Prostate gland (tissue), 2 donors: ENCODE results near the gene RADIL. TPM values are rescaled to one million over a fixed set of nuclear protein-coding genes. Genes with fewer than 3 reads are reported as not detected.

ENCODE experiments used
- DNase-seq: peaks from one replicate; pipeline ENCODE4 v3.0.0-alpha.2; 2019; ENCODE audit warnings: low spot score
- H3K27ac ChIP-seq, 2 donors: fragments of 200-600 bp; sonication (generic); 2 replicates each; pipeline ENCODE4 v1.5.1; 2017 to 2019
- H3K27me3 ChIP-seq: fragments of 200-600 bp; sonication (generic); replicated peaks from 2 replicates; pipeline ENCODE4 v1.5.1; 2019; ENCODE audit not compliant: insufficient read depth
- H3K36me3 ChIP-seq, 2 donors: fragments of 200-600 bp; sonication (generic); 1 replicate in 1 of 2; 2 replicates in 1 of 2; pipeline versions ENCODE4 v1.5.1 to v1.8.1; 2017 to 2019
- H3K4me1 ChIP-seq: fragments of 200-600 bp; sonication (generic); replicated peaks from 2 replicates; pipeline ENCODE4 v1.5.1; 2019
- H3K4me3 ChIP-seq, 2 donors: fragments of 200-600 bp; sonication (generic); 2 replicates each; pipeline ENCODE4 v1.5.1; 2017 to 2019
- H3K9me3 ChIP-seq: fragments of 200-600 bp; sonication (generic); 2 replicates; pipeline ENCODE4 v1.5.1; 2017
- POLR2A ChIP-seq: fragments of 450-650 bp; IDR thresholded peaks from one replicate; pipeline ENCODE4 v1.6.1; 2016; ENCODE audit warnings: antibody characterized with exemption, mild to moderate bottlenecking
- POLR2AphosphoS5 ChIP-seq: sonication (generic); formaldehyde crosslinking; IDR thresholded peaks from one replicate; pipeline ENCODE4 v1.6.1; 2017; ENCODE audit warnings: antibody characterized with exemption
- WGBS: methylation state at CpG from one replicate; pipeline ENCODE4 v1.1.5; 2018; 5-methylcytosine and 5-hydroxymethylcytosine counted together
- intact Hi-C: fragments of 100-400 bp; cut with DNase I; formaldehyde crosslinking; loops from one replicate; pipeline ENCODE4 v1.14.2; 2022
- total RNA-seq, 2 donors: library from RNA; depleted of rRNA; stranded (reverse); fragments of >200 nt; gene quantifications; one replicate each; pipeline ENCODE4 v1.1.0, GENCODE V29; 2016
- TF ChIP-seq, protein P1 (sequence below), 4 experiments: fragments of 200-600 bp in 2 of 4; fragments of 450-650 bp in 2 of 4; sonication (generic) in 2 of 4; IDR thresholded peaks; 1 replicate in 3 of 4; 2 replicates in 1 of 4; pipeline ENCODE4 v1.5.1; 2016 to 2019; ENCODE audit warnings: antibody characterized with exemption in 4 of 4, mild to moderate bottlenecking in 2 of 4, moderate library complexity in 2 of 4

Gene RADIL
- total RNA-seq, 2 donors from 2014 or later = 1.8 to 12.0 TPM

DNA sequence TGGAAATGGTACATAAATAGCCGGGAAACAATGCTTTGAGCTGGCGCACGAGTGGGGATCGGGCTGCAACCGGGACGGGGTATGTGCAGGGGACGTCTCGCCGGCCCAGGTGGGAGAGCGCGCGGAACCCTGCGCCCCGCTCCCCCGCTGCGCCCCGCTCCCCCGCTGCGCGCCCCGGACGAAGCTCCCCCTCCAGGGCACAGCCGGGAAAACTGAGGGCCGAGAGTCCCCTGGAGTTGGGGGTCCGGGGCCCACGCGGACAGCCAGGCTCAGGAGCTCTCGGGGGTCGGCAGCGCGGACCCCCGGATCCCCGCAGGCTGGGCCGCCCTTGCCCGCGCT lies 514 bp downstream of the RADIL start:
- WGBS = 1% methylated on average over 23 of the region's 36 CpGs
- TF ChIP-seq, protein P1, sequence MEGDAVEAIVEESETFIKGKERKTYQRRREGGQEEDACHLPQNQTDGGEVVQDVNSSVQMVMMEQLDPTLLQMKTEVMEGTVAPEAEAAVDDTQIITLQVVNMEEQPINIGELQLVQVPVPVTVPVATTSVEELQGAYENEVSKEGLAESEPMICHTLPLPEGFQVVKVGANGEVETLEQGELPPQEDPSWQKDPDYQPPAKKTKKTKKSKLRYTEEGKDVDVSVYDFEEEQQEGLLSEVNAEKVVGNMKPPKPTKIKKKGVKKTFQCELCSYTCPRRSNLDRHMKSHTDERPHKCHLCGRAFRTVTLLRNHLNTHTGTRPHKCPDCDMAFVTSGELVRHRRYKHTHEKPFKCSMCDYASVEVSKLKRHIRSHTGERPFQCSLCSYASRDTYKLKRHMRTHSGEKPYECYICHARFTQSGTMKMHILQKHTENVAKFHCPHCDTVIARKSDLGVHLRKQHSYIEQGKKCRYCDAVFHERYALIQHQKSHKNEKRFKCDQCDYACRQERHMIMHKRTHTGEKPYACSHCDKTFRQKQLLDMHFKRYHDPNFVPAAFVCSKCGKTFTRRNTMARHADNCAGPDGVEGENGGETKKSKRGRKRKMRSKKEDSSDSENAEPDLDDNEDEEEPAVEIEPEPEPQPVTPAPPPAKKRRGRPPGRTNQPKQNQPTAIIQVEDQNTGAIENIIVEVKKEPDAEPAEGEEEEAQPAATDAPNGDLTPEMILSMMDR (IDR thresholded peaks at IDR 0.05) = no peak
- no peak for TF ChIP-seq POLR2A
- no peak for TF ChIP-seq POLR2AphosphoS5
- no peaks in the 10 kb centered on the region for H3K36me3 ChIP-seq
- peak overlapping the region; percentile 57 to 59 for H3K27ac ChIP-seq
- H3K9me3 ChIP-seq = no peaks in the 10 kb centered on the region
- H3K27me3 ChIP-seq = no peaks in the 10 kb centered on the region
- no peaks in the 10 kb centered on the region for H3K4me1 ChIP-seq
- intact Hi-C loops = loop anchor here (5.0 to 10.0 kb wide), 2 partner anchors 48 to 86 kb away; no protein-coding TSS in a partner anchor
- H3K4me3 ChIP-seq = peak overlapping the region; percentile 39 to 50
- DNase-seq = no peak

GRCh38 chr7:4882169-4883032 lies 1.1 kb downstream of the RADIL start:
- Histone ChIP-seq H3K4me3 (peak overlapping the region; percentile 39 to 50), H3K9me3 (no peaks in the 10 kb centered on the region), H3K36me3 (no peaks in the 10 kb centered on the region), H3K4me1 (no peaks in the 10 kb centered on the region), H3K27ac (peak overlapping the region; percentile 57 to 59), H3K27me3 (no peaks in the 10 kb centered on the region)
- 5% methylated on average over 35 of the region's 35 CpGs for WGBS
- intact Hi-C loops = loop anchor here (5.0 to 10.0 kb wide), 2 partner anchors 48 to 85 kb away; no protein-coding TSS in a partner anchor
- TF ChIP-seq POLR2AphosphoS5 = peak; percentile 54
- TF ChIP-seq, protein P1 (IDR thresholded peaks at IDR 0.05) = no peak
- DNase-seq = peak; percentile 13

DNA sequence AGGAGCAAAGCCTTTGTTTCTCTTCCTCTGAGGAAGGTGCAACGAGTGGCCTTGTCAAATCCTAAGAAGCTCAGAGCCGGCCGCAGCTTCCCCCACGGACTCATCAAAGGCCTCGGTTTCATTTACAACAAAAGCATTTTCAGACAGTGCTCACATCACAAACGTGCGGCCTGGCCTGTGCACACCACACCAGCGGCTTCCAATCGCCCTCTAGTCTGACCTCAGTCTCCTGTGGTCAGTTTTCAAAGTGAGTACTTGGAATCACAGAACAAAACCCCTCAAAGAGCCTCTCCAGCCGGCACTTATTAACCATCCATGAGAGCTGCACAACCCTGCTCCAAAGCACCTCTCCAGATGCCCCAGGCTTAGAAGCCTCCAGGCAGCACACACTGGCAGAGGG lies 3.3 kb downstream of the RADIL start:
- TF ChIP-seq POLR2AphosphoS5 = no peak
- TF ChIP-seq, protein P1 (IDR thresholded peaks at IDR 0.05) = no peak
- no peak for TF ChIP-seq POLR2A
- Histone ChIP-seq H3K4me3 (no peak overlapping the region), H3K27me3 (no peaks in the 10 kb centered on the region), H3K27ac (no peak overlapping the region), H3K4me1 (no peaks in the 10 kb centered on the region), H3K9me3 (no peaks in the 10 kb centered on the region), H3K36me3 (no peaks in the 10 kb centered on the region)
- no peak for DNase-seq
- intact Hi-C loops = loop anchor here (5.0 to 10.0 kb wide), 2 partner anchors 45 to 83 kb away; no protein-coding TSS in a partner anchor
- WGBS = 70% methylated on average over 10 of the region's 10 CpGs

- 80% methylated on average over 27 of the region's 27 CpGs for WGBS
- H3K9me3 ChIP-seq = no peaks in the 10 kb centered on the region
- no peaks in the 10 kb centered on the region for H3K27me3 ChIP-seq
- no peak for DNase-seq
- no peak overlapping the region for H3K27ac ChIP-seq
- intact Hi-C loops = loop anchor here (5.0 to 10.0 kb wide), 2 partner anchors 45 to 82 kb away; no protein-coding TSS in a partner anchor
- H3K4me1 ChIP-seq = no peaks in the 10 kb centered on the region
- H3K4me3 ChIP-seq = no peak overlapping the region
- TF ChIP-seq POLR2A = no peak
- TF ChIP-seq, protein P1 (IDR thresholded peaks at IDR 0.05) = no peak
- TF ChIP-seq POLR2AphosphoS5 = no peak
- no peaks in the 10 kb centered on the region for H3K36me3 ChIP-seq
Observed at GRCh38 chr7:4879396-4880081, 4.0 kb downstream of the RADIL start.
